Skeletal muscle cell (primary cell): ENCODE data around the gene DTHD1.

ENCODE experiments used
- DNase-seq: peaks from one replicate; pipeline ENCODE4 v3.0.0-alpha.2; 2010; ENCODE audit warnings: low read depth
- H3K4me3 ChIP-seq: 2 replicates; pipeline ENCODE4 v1.5.1; 2011; ENCODE audit warnings: low read depth, mild to moderate bottlenecking, control low read depth, low read length, moderate library complexity

Gene DTHD1

GRCh38 chr4:36281384-36282106, at the start of gene DTHD1:
DTHD1 (plus strand) TSS chr4:36281616; CDS start chr4:36281759, 143 bp downstream.
- H3K4me3 ChIP-seq, result no peak within 1 kb of the TSS
- DNase-seq, result no peak

DNA sequence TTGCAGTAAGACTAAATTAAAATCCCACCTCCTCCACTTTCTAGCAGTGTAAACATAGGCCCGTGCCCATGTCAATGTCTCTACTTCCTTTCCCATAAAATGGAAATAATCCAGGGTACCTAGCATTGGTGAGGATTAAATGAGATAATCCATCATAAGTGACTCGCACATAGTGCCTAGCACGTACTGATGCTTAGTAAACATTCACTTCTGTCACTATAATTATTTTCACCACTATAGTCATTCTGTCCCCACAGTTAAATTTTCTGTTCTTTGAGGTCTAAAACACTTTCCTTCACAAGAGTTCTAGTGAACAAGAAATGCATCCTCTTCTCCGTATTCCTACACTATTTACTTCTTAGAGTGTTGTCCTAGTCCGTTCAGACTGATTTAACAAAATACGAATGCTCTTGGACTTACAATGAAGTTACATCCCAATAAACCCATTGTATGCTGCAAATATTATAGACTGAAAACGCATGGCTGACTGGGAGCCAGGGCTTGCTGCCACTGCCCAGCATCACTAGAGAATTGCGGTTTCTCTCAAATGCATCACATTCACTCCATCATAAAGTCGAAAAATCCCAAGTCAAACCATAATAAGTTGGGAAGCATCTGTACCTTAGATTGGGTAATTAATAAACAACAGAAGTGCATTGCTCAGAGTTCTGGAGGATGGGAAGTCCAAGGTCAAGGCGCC, 47.7 kb upstream of the DTHD1 start:
- no peak overlapping the region for H3K4me3 ChIP-seq
- no peak for DNase-seq

DNA sequence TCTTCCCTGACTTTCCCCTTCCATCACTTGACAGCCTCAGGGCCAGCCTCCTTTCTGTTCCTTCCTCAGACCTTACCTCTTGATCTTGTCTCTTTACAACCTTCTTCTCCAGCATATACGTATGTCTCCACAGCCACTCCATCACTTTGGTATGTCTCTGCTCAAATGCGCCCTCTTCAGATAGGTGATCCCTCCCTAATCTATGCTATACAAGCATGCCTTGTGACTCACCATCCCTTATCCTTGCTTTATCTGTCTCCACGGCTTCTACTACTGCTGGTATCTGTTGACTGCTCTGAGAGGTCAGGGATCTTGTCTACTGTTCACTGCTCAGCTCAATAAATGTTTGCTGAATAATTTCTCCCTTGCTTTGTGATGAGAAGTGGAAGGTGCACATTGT, 46.1 kb upstream of the DTHD1 start:
- H3K4me3 ChIP-seq, result no peak overlapping the region
- no peak for DNase-seq

GRCh38 chr4:36236159-36236558, 45.3 kb upstream of the DTHD1 start:
- no peak for DNase-seq
- H3K4me3 ChIP-seq, result no peak overlapping the region

GRCh38 chr4:36237366-36238313, 43.8 kb upstream of the DTHD1 start:
- no peak for DNase-seq
- H3K4me3 ChIP-seq, result no peak overlapping the region

DNA sequence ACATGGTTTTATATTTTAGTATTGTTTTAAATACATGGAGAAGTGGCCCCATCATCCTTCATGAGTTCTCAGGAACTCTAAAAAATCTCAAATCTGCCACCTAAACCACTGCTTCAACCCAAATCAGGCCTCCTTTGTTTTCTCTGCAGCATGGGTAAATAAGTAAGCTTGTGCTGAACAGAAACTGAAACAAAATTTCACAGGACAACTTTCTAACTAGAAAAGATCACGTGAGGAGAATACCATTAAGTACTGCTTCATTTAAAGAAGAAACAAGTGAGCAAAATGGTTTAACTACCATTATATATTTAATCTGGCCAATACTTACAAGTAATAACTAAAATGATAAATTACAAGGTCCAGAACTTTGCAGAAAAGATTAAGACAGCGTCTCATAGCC, 39.6 kb upstream of the DTHD1 start:
- H3K4me3 ChIP-seq, result no peak overlapping the region
- DNase-seq, result no peak

- no peak for DNase-seq
- no peak overlapping the region for H3K4me3 ChIP-seq
Measured at GRCh38 chr4:36242629-36243354, 38.6 kb upstream of the DTHD1 start.

- peak overlapping the region; percentile 58 for H3K4me3 ChIP-seq
- no peak for DNase-seq
Measured at GRCh38 chr4:36243355-36244256, 37.8 kb upstream of the DTHD1 start.

- no peak for DNase-seq
- H3K4me3 ChIP-seq, result peak within 1 kb of the TSS; percentile 58
Measured at GRCh38 chr4:36244257-36245082, 36.9 kb upstream of the DTHD1 start, which contains the start of gene ARAP2. ARAP2 (minus strand) TSS chr4:36244514; CDS start chr4:36229486, 15,028 bp downstream.

DNA sequence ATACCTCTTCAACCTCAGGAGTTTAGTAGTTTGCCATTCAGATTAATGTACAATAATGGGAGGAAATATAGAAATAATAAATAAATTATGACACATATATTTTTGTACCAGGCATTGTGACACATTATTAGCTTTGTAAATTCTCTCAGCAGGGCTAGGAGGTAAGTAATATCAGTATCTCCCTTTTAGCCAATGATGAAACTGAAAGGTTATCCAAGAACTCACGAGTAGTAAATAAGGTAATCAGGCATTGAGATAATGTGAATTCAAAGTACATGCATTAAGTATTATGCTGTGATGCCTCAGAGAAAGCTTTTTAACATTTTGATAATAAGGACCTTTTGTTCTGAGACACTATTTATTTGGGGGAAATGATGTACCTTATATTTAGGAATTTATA, 31.8 kb upstream of the DTHD1 start:
- DNase-seq, result no peak
- no peak overlapping the region for H3K4me3 ChIP-seq

DNA sequence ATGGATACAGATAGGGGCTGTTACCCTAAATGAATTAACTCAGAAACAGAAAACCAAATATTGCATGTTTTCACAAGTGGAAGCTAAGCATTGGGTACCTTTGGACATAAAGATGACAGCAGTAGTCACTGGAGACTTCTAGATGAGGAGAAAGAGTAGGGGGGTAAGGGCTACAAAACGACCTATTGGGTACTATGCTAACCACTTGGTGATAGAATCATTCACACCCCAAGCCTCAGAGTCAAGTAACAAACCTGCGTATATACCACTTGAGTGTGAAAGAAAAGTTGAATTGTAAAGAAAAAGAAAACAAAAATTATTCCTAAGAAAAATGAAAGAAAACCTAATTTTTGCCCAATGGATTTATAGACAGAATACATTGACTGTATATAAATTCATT, 29.4 kb upstream of the DTHD1 start:
- no peak overlapping the region for H3K4me3 ChIP-seq
- DNase-seq, result no peak

DNA sequence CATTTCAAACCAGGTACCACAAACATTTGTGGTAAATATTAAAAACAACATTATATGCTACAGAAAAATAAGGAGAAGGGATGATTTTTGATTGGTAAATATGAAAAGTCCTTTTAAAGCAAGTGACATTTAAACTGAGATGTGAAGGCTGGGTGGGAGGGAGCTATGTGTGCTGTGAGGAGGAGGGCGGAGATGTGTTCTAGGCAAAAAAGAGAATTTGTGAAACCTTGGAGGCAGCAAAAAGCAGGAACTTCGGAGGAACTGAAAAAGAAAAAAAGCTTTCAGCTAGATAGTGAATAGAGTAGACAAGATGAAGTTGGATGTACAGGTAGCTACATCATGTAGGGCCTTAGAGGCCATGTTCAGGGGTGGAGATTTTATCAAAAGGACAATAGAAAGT, 27.0 kb upstream of the DTHD1 start:
- H3K4me3 ChIP-seq, result no peak overlapping the region
- no peak for DNase-seq

DNA sequence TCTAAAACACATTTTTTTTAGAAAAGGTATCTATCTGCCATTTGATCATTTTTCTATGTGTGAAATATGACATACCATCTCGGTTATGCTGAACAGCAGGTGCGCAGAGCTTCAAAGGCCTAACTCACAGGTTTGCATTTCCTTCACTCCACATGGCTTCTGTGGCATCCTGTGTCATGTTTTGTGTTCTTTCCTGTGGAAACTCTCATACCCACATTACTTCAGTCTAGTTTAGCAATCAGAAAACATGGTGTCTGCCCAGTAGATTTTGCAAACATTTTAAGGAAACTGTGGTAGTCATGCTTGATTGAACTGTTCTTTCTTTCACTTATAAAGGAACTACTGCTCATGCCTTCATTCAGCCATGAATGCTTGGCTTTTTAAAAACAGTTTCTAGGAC, 25.8 kb upstream of the DTHD1 start:
- no peak for DNase-seq
- H3K4me3 ChIP-seq, result no peak overlapping the region

DNA sequence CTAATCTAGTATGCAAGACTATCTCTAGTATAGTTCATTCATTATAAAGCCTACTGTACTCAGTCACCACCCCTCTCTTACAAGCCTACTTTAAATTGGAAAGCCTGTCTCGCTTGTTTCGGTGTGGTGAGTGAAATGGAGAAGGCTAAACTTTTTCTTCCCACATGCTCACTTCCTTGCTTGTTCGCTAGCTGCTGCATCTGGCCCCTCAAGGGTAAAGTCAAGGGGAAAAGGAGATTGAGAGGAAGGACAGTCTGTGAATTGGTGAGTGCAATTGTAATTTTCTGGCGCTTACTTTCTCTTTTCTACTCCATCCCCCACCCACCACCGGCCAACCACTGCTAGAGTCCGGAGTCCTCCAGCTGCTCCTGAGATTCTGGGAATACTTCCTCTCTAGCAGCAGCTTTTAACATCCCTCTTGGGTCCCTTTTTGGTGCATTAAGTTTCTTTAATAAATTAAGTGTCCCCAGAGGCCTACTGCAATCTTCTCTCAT, 25.0 kb upstream of the DTHD1 start:
- no peak for DNase-seq

GRCh38 chr4:36260731-36261130, 20.7 kb upstream of the DTHD1 start:
- DNase-seq, result no peak
- H3K4me3 ChIP-seq, result no peak overlapping the region

More for the DNA sequence above, 25.0 kb upstream of the DTHD1 start:
- no peak overlapping the region for H3K4me3 ChIP-seq

DNA sequence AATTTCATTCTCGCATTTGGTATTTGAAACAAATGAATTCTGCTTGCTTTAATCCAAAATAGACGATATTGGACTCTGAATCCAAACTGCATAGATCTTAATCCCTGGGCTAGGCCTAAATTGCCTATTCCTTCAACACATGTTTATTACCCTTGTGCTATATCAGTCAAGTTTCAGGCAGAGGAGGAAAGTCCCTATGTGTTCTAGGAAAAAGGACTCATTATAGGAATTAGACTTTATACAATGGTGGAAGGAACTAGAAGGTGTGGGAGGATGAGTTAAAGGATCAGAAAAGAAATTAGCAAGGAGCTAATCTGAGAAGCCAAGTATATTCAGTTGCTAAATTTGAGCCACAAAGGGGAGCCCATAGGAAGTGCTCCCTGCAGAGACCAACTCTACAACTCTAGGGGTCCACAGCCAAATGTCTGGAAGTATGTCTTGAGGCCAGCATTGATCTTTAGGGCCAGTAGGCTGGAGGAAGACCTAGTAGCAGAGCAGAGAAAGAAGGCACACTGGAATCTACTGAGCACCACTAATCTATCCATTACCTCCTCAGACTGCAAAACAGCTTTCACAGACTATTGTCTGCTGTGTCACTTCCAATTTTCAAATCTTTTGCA, 17.1 kb upstream of the DTHD1 start:
- no peak for DNase-seq
- no peak overlapping the region for H3K4me3 ChIP-seq
